CD4-positive, alpha-beta T cell treated with Interleukin-17A for 4 hours (primary cell): ENCODE measurements around the gene DDI1.

Source experiments
- DNase-seq: peaks from one replicate; pipeline ENCODE4 v3.0.0-alpha.2; 2020; ENCODE audit warnings: mixed read lengths

The DDI1 gene

GRCh38 chr11:104086621-104087020 lies 50.2 kb downstream of the DDI1 start:
- DNase-seq = no peak
